HEK293T (cell line): ENCODE results near the gene RNF146.
"Not testable (repeated sequence)": the region's sequence is repeated elsewhere in the genome, so short reads cannot be mapped to it uniquely, and the experiment has no call there.

Source experiments
- CTCF ChIA-PET: fragments of 350-600 bp; formaldehyde crosslinking; extraction: SDS; loops from one replicate; lab custom pipeline; 2021; ENCODE audit warnings: antibody characterized with exemption, inconsistent platforms; lab: Yijun Ruan, JAX
- POLR2A ChIA-PET: fragments of 350-600 bp; formaldehyde crosslinking; extraction: SDS; loops from one replicate; lab custom pipeline; 2020; ENCODE audit warnings: antibody characterized with exemption, inconsistent platforms; lab: Yijun Ruan, JAX
- DNase-seq: peaks from one replicate; pipeline ENCODE4 v3.0.0; 2012; ENCODE audit warnings: mixed read lengths; ENCODE audit errors: extremely low spot score
- ARNT ChIP-seq: fragments of 450-650 bp; IDR thresholded peaks from 2 replicates; pipeline ENCODE4 v1.6.1; 2017; ENCODE audit warnings: mild to moderate bottlenecking
- BHLHE40 ChIP-seq: fragments of 450-650 bp; IDR thresholded peaks from 2 replicates; pipeline ENCODE4 v1.6.1; 2016; ENCODE audit warnings: mild to moderate bottlenecking, moderate library complexity, borderline replicate concordance
- CTBP1 ChIP-seq: fragments of 450-650 bp; IDR thresholded peaks from 2 replicates; pipeline ENCODE4 v1.6.1; 2016; ENCODE audit warnings: borderline replicate concordance
- ELF4 ChIP-seq: fragments of 450-650 bp; IDR thresholded peaks from 2 replicates; pipeline ENCODE4 v1.6.1; 2017; ENCODE audit warnings: antibody characterized with exemption
- FOXA1 ChIP-seq: fragments of 450-650 bp; IDR thresholded peaks from 2 replicates; pipeline ENCODE4 v1.6.1; 2016; ENCODE audit warnings: mild to moderate bottlenecking
- FOXK2 ChIP-seq: fragments of 450-650 bp; IDR thresholded peaks from 2 replicates; pipeline ENCODE4 v1.6.1; 2016; ENCODE audit warnings: mild to moderate bottlenecking
- FOXM1 ChIP-seq: fragments of 450-650 bp; IDR thresholded peaks from 2 replicates; pipeline ENCODE4 v1.6.1; 2017; ENCODE audit warnings: mild to moderate bottlenecking, borderline replicate concordance
- HDGF ChIP-seq: fragments of 450-650 bp; IDR thresholded peaks from 2 replicates; pipeline ENCODE4 v1.6.1; 2017; ENCODE audit warnings: antibody characterized with exemption, borderline replicate concordance
- L3MBTL2 ChIP-seq: fragments of 450-650 bp; conservative IDR thresholded peaks from 2 replicates; pipeline ENCODE4 v1.6.1; 2016; ENCODE audit warnings: mild to moderate bottlenecking
- LEF1 ChIP-seq: fragments of 450-650 bp; IDR thresholded peaks from 2 replicates; pipeline ENCODE4 v1.6.1; 2017; ENCODE audit warnings: mild to moderate bottlenecking, borderline replicate concordance
- NFRKB ChIP-seq: fragments of 450-650 bp; IDR thresholded peaks from 2 replicates; pipeline ENCODE4 v1.6.1; 2016; ENCODE audit warnings: mild to moderate bottlenecking, moderate library complexity
- PKNOX1 ChIP-seq: fragments of 450-650 bp; IDR thresholded peaks from 2 replicates; pipeline ENCODE4 v1.6.1; 2016
- SP1 ChIP-seq: fragments of 450-650 bp; IDR thresholded peaks from 2 replicates; pipeline ENCODE4 v1.6.1; 2017
- SUZ12 ChIP-seq: fragments of 450-650 bp; IDR thresholded peaks from 2 replicates; pipeline ENCODE4 v1.6.1; 2016; ENCODE audit warnings: mild to moderate bottlenecking
- TARDBP ChIP-seq: fragments of 450-650 bp; IDR thresholded peaks from 2 replicates; pipeline ENCODE4 v1.6.1; 2016
- ZNF384 ChIP-seq: fragments of 450-650 bp; IDR thresholded peaks from 2 replicates; pipeline ENCODE4 v1.6.1; 2016

The RNF146 gene

GRCh38 chr6:127303917-127304316 is 37.3 kb downstream of the RNF146 start:
- TF ChIP-seq ARNT (no peak), L3MBTL2 (no peak), ELF4 (no peak), FOXA1 (no peak), TARDBP (no peak), HDGF (no peak), LEF1 (no peak), FOXK2 (no peak), ZNF384 (no peak), BHLHE40 (no peak), NFRKB (no peak), FOXM1 (no peak), SUZ12 (no peak), PKNOX1 (no peak), CTBP1 (no peak), SP1 (no peak)
- CTCF ChIA-PET: interaction anchor here (0.6 to 1.4 kb wide), 3 partner anchors 10 to 476 kb away, joined by 3 to 4 read pairs (median 3); partner anchors contain the start of gene RNF146

GRCh38 chr6:127305741-127306140 is 39.1 kb downstream of the RNF146 start:
- no peak for DNase-seq
- ChIA-PET POLR2A (no interaction called here), CTCF (no interaction called here)
- TF ChIP-seq ZNF384 (peak; percentile 51), SP1 (no peak)

More at GRCh38 chr6:127303917-127304316, 37.3 kb downstream of the RNF146 start:
- POLR2A ChIA-PET: no interaction called here
- no peak for DNase-seq

GRCh38 chr6:127317388-127318128 is 50.9 kb downstream of the RNF146 start:
- ChIA-PET POLR2A (no interaction called here), CTCF (no interaction called here)
- no peak for TF ChIP-seq ARNT
- no peak for TF ChIP-seq ELF4
- TF ChIP-seq L3MBTL2: no peak
- no peak for TF ChIP-seq NFRKB
- TF ChIP-seq SP1: no peak
- TF ChIP-seq FOXK2: no peak
- no peak for DNase-seq

GRCh38 chr6:127319686-127320085 is 53.0 kb downstream of the RNF146 start:
- CTCF ChIA-PET: no interaction called here
- DNase-seq: no peak
- POLR2A ChIA-PET: interaction anchor here (1.4 kb wide), 1 partner anchor 197 kb away, joined by 4 read pairs; no protein-coding TSS in a partner anchor
- TF ChIP-seq ARNT (no peak), TARDBP (no peak), L3MBTL2 (no peak), SP1 (no peak), LEF1 (no peak), FOXK2 (no peak), ZNF384 (no peak), BHLHE40 (no peak), FOXM1 (no peak), CTBP1 (no peak), ELF4 (no peak), FOXA1 (no peak), PKNOX1 (no peak), HDGF (no peak), SUZ12 (no peak), NFRKB (no peak)

GRCh38 chr6:127328043-127328609 is 61.5 kb downstream of the RNF146 start:
- POLR2A ChIA-PET: no interaction called here
- CTCF ChIA-PET: no interaction called here
- no peak for DNase-seq
- no peak for TF ChIP-seq FOXM1
- no peak for TF ChIP-seq L3MBTL2
- TF ChIP-seq PKNOX1: no peak
- no peak for TF ChIP-seq ZNF384
- TF ChIP-seq FOXA1: no peak
- no peak for TF ChIP-seq SUZ12

- CTCF ChIA-PET: interaction anchor here (0.8 kb wide), 1 partner anchor 62 kb away, joined by 3 read pairs; no protein-coding TSS in a partner anchor
- POLR2A ChIA-PET, DNase-seq: not testable (repeated sequence)
These were observed 64.6 kb downstream of the RNF146 start for GRCh38 chr6:127331256-127331655.
